HG03432 (cell line): ENCODE results near the gene NXPH4.

Experiments used
- ATAC-seq: cut with Tn5 transposase; IDR thresholded peaks from one replicate; pipeline ENCODE4 v1.9.1; 2021; ENCODE audit warnings: mild to moderate bottlenecking, moderate library complexity; ENCODE audit not compliant: unreplicated experiment

The NXPH4 gene

DNA sequence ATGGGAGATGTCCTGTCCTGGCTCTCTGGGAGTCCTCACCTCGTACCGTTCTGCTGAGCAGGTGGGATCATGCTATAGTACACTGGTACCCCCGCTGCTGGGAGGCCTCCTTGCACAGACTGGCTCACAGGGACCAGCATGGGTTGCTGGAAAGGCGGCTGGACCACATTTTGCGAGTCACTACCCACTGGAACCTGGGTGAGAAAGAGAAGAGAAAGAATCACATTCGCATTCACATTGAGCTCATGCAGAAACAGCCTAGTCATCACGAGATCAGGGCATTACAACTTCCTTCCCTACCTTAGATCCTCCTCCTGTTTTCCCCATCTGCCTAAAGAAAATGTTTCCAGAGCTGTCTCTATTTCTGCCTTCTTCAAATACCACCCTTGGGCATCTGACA, 51.7 kb downstream of the NXPH4 start:
- no peak for ATAC-seq

DNA sequence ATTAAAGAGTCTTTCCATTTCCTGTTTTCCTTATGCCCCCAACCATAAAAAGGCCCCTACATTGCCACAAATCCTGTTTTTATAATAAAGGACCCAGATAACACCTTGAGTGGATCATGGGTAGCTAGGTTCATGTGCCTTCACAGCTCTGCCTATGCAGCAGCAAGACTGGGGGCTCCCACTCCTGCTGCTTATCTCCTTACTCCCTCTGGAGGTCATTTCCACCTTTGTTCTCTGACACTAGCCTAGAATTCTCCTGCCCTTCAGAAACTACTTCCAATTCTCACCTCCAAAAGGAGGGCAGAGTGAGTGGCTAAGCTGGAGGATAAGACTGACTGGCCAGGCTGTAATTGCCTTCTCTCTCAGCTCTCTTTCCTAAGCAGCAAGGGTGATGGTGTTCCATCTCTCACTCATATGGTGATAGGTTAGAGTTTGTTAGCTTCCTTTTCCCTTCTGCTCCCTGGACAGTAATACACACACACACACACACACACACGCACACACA, 54.4 kb downstream of the NXPH4 start:
- ATAC-seq, result no peak

DNA sequence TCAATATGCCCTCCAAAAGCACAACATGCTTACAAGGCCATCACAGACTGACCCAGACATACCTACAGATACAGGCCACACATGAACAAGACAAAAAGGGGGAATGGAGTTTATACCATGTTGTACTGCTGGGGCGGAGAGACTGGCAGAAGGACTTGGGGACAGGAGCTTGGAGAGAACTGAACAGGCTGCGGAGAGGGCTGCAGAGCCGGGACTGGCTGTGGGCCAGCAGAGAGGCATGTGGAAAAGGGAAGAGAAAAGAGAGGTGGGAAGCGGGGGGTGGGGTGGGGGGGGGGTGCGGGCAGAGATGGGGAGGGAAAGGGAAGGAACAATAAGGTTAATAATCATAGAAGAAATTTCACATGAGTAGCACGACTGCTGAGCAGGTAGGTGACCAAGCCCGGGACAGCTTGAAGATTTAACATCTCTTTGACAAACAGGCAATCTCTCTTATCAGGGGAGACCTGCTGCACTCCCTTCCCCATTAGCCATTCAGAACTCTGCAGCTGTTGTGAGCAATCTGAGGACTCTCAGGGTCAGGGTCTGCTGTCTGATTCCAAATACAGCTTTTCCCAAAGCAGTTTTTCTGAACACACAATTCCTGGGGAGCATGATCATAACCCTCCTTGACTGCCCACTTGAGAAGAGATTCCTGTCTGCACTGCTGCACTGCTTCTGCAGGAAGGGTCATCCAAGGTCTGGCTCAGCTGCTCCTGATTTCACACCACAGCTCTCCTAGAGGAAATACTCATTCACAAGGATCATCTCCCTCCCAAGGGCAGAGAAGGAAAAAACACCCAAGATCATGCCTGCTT, 56.0 kb downstream of the NXPH4 start:
- no peak for ATAC-seq

DNA sequence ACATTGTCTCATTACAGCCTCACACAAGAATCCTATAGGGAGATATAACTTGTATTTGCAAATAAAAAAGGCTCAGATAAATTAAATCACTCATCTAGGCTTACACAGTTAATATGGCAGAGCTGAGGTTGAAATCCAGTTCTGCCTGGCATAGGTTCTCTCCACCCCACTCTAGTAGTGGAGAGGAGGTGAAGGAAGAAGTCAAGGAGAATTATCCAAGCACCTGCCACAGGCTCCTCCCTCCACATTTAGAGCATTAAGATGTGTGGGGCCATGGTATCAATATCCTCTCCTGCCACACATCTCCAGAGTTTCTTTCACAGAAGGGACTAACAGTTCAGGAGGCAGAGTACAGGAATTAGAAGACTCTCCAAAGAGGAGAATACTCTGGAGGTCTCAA, 56.9 kb downstream of the NXPH4 start:
- no peak for ATAC-seq
